GM21737 (cell line): ENCODE data around the gene KLC4.
"Not testable (repeated sequence)": the region's sequence is repeated elsewhere in the genome, so short reads cannot be mapped to it uniquely, and the experiment has no call there.

Experiments used
- ATAC-seq: cut with Tn5 transposase; IDR thresholded peaks from one replicate; pipeline ENCODE4 v1.9.1; 2021; ENCODE audit warnings: mild to moderate bottlenecking, moderate library complexity; ENCODE audit not compliant: unreplicated experiment

The KLC4 gene

DNA sequence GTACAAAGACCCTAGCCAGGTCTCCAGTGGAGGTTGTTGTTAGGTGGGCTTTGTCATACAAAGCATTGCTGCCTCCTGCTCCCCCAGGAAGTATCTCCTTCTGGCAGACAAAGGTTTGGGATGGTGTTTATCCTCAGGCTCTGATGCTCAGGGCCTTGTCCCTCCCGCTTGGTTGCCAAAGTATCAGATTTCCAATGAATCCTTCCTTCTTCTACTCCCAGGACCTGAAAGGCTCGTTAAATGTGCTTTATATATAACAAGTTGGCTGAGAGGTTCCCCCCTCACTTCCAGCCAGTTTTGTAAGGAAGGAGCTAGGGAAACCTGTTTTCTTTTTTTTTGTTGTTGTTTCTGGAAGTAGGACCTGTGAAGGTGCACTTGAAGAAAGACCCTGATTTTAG, 31.1 kb downstream of the KLC4 start:
- no peak for ATAC-seq

GRCh38 chr6:43091020-43091419, 31.6 kb downstream of the KLC4 start:
- ATAC-seq = no peak

- ATAC-seq = no peak
These were observed 32.1 kb downstream of the KLC4 start for GRCh38 chr6:43091436-43091991.

GRCh38 chr6:43092635-43093034, 33.2 kb downstream of the KLC4 start:
- no peak for ATAC-seq

GRCh38 chr6:43093436-43094289, 34.2 kb downstream of the KLC4 start:
- ATAC-seq = no peak

- ATAC-seq = no peak
These were observed 36.5 kb downstream of the KLC4 start for GRCh38 chr6:43095939-43096338.

GRCh38 chr6:43096451-43097097, 37.1 kb downstream of the KLC4 start:
- ATAC-seq = no peak

DNA sequence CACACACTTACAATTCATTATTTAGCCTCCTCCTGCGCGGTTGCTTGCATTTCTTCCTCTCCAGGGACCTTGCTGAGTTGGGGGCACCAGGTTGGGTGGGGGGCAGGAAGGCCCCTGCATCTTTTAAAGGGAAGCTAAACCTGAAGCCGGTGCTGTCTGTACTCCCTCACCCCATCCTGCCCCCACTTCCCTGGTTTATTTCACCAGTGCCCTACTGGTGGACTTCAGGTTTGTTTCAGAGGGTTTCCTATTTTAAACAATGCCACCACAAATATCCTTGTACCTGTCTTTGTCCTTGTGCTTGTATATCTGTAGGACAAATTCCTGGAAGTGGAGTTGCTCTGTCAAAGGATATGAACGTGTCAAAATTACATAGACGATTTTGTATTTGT, 37.7 kb downstream of the KLC4 start:
- no peak for ATAC-seq

DNA sequence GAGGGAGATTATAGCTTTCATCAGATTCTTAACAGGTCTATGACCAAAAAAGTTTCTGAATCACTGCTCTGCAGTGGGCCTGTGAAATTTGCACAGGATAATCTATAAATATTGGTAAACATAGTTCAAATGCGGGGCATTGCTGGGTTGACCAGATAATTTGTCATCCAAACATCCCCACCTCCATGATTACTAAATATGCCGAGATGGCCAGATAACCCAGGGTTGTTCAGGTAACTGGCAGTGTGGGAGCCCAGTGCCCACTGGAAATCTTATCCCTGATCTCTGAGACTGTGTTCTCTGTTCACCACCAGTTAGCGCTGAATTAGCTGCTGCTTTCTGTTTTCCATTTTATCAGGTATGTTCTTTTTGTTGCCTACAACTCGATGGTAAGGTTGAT, 38.1 kb downstream of the KLC4 start:
- no peak for ATAC-seq

GRCh38 chr6:43101497-43101896, 42.1 kb downstream of the KLC4 start:
- ATAC-seq = no peak

DNA sequence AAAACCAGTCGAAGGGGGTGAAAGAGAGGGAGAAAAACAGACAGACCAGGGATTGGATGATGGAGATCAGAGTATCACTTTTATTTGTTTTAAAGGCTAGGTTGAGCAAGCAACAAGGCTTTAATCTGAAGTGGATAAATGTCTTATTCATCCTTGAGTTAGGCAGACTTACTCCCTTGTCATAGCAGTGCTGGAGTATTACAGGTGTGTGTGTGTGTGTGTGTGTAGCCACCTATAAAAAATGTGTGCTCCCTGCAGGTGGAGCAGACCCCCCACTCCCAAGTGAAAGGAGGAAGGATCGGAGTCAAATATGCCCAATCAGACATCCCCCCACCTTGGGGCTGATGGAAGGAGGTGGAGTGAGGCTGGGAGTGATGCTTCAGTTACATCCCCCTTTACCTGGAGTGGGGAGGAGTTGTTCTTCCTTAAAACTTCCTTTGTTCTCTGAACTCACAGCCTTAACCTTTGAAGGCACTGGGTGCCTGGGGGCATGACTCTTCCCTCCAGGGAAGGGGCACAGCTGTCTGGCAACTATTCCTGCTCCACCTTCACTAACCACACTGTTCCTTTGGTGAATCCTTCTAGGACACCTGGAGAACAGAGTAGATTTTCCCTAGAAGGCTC, 43.9 kb downstream of the KLC4 start:
- ATAC-seq = no peak

DNA sequence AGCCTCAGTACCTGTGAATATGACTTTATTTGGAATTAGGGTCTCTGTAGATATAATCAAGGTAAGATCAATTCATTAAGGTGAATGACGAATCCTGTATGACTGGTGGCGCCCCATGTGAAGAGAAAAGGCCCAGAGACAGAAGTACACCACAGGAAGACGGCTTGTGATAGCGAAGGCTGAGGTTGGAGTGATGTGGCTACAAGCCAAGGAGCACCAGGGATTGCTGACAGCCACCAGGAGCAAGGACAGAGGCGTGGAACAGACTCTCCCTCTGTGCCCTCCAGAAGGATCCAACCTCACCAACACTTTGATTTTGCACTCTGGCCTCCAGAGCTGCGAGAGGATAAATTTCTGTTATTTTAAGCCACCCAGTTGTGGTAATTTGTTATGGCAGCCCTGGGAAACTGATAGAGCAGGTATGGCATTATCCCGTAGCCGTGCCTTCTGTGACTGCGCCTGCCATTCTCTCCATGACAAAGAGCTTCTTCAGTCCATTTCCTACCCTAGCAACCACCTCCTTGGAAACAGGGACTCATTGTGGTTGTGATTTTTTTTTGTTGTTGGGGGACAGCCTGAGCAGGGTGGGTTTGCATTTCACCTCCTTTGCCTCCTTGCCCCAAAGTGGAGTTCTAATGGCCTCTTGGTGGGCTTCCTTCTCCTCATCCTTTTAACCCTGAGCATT, 46.2 kb downstream of the KLC4 start:
- ATAC-seq = no peak

- no peak for ATAC-seq
These were observed 48.1 kb downstream of the KLC4 start for GRCh38 chr6:43107344-43108062.

DNA sequence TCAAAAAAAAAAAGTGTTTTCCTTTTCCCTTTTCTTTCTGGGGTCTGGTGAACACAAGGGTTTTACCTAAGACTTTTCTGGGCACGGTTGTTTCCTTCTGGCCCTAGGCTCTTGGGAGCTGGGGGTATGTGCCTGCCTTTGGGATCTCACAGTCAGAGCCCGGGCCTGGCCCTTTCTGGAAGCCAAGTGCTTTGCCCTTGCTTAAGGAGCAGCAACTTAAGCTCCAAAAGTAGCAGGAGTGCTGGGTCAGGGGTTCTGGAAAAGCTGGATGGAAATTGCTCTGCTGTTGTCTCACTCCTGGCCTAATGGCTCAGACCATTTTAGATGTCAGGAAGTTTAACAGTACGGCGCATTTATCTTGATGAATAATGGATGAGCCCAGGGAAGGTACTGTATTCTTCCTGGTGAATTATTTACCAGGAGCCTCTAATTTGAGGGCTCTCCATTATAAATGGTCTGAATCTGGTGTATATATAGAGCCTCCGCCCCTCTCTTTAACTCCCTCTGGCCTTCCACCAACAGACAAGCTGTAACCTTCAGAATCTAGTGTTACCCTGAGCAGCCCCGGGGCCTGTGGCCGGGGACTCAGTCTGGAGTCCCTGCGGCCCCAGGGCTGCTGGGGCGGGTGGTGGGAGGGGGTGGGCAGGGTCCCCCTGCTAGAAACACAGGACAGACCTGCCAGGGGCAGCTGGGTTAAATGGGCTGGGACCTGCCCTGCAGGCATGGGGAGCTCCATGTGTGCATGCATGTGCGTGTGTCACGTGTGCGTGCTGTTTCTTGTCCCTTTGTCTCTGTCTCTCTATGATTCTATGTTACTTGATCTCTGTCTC, 54.2 kb downstream of the KLC4 start:
- no peak for ATAC-seq

DNA sequence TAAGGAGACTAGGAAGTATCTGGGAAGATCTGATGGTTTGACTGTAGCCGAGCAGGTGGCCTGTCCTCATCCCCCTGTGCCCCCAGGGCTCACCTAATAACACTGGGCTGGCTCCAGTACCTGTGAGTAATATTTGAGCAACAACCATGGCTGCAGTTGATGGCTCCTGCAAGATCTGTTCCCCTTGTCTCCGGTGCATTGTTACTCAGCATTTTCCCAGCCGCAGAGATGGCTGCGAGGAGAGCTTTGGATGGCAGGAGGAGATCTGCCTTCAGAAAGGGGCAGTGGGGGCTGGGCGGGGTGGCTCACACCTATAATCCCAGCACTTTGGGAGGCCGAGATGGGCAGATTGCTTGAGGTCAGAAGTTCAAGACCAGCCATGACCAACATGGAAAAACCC, 55.9 kb downstream of the KLC4 start:
- no peak for ATAC-seq

DNA sequence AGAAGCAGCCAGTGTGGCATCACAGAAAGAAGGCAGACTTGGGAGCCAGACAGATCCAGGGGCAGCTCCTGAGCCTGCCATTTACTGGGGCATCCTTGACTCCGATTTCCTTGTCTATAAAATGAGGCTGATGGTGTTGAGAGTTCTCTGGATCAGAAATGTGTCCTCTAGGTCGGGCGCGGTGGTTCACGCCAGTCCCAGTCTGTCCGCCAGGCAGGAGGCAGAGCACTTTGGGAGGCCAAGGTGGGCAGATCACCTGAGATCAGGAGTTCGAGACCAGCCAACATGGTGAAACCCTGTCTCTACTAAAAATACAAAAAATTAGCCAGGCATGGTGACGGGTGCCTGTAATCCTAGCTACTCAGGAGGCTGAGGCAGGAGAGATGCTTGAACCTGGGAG, 58.0 kb downstream of the KLC4 start:
- ATAC-seq = not testable (repeated sequence)

DNA sequence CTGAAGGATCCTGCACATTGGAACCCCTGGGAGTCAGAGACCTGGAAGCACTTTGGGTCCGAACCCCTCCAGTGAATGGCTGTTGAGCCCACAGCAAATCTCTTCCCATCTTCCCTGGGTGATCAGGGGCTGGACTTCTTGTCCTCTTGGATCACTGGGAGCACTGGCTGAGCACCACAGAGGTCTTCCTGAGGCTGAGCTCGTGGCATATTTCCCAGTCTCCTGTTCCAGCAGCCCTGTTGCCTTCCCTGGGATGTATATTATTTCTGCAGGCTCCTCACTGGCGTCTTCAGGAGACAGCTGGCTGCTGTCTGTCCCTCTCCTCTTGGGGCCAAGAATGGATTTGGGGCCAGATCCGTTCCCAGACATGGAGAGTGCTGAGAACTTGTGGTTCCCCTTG, 60.1 kb downstream of the KLC4 start:
- no peak for ATAC-seq

- ATAC-seq = no peak
These were observed 60.8 kb downstream of the KLC4 start for GRCh38 chr6:43120101-43120763.
